Neural cell (in vitro differentiated cells): ENCODE data around the gene CIDEA. TPM values are rescaled to one million over a fixed set of nuclear protein-coding genes. Genes with fewer than 3 reads are reported as not detected.
A peak's percentile ranks its signal among the peaks of the same experiment; 100 is the strongest.

Source experiments
- H2AFZ ChIP-seq: fragments of 200-600, 300-800 bp; sonication (generic), shearing (Covaris generic); 2 replicates; pipeline ENCODE4 v1.6.0; 2014; ENCODE audit warnings: low read depth, mild to moderate bottlenecking, antibody characterized with exemption, low read length, moderate library complexity
- H3F3A ChIP-seq: fragments of 200-600 bp; shearing (Covaris generic); 2 replicates; pipeline ENCODE4 v1.6.1; 2016; ENCODE audit warnings: mild to moderate bottlenecking, moderate library complexity, mixed read lengths, antibody characterized with exemption, low read length; ENCODE audit not compliant: insufficient read depth, poor library complexity, severe bottlenecking
- H3K27ac ChIP-seq: fragments of 200-600, 300-800 bp; sonication (generic), shearing (Covaris generic); 2 replicates; pipeline ENCODE4 v1.5.1; 2014; ENCODE audit warnings: mild to moderate bottlenecking, low read length, moderate library complexity
- H3K27me3 ChIP-seq: fragments of 300-800, 200-600 bp; sonication (generic), shearing (Covaris generic); 2 replicates; pipeline ENCODE4 v1.6.0; 2014; ENCODE audit warnings: mild to moderate bottlenecking, low read depth, low read length, moderate library complexity; ENCODE audit not compliant: insufficient read depth
- H3K36me3 ChIP-seq: fragments of 300-800, 200-600 bp; sonication (generic), shearing (Covaris generic); 2 replicates; pipeline ENCODE4 v1.5.1; 2014; ENCODE audit warnings: mild to moderate bottlenecking, antibody characterized with exemption, low read length, moderate library complexity; ENCODE audit not compliant: insufficient read depth
- H3K4me2 ChIP-seq: fragments of 300-800, 200-600 bp; sonication (generic), shearing (Covaris generic); 2 replicates; pipeline ENCODE4 v1.6.0; 2014; ENCODE audit warnings: mild to moderate bottlenecking, low read length
- H3K4me3 ChIP-seq: fragments of 300-800, 200-600 bp; sonication (generic), shearing (Covaris generic); 2 replicates; pipeline ENCODE4 v1.5.1; 2014; ENCODE audit warnings: mild to moderate bottlenecking, low read length, moderate library complexity
- H3K79me2 ChIP-seq: fragments of 200-600 bp; shearing (Covaris generic); replicated peaks from 2 replicates; pipeline ENCODE4 v1.6.0; 2014; ENCODE audit warnings: mild to moderate bottlenecking, low read length, moderate library complexity; ENCODE audit not compliant: insufficient read depth
- H3K9ac ChIP-seq: fragments of 300-800, 200-600 bp; sonication (generic), shearing (Covaris generic); 2 replicates; pipeline ENCODE4 v1.6.1; 2016; ENCODE audit warnings: mild to moderate bottlenecking, low read length, mixed read lengths
- H3K9me2 ChIP-seq: fragments of 200-600 bp; shearing (Covaris generic); 2 replicates; pipeline ENCODE4 v1.6.1; 2016; ENCODE audit warnings: mild to moderate bottlenecking, low read length, mixed read lengths; ENCODE audit not compliant: insufficient read depth
- H3K9me3 ChIP-seq: fragments of 200-600, 300-800 bp; sonication (generic), shearing (Covaris generic); 2 replicates; pipeline ENCODE4 v1.6.1; 2016; ENCODE audit warnings: mild to moderate bottlenecking, mixed run types, low read length, moderate library complexity, mixed read lengths
- H4K20me1 ChIP-seq: fragments of 200-600 bp; shearing (Covaris generic); 2 replicates; pipeline ENCODE4 v1.6.1; 2016; ENCODE audit warnings: mild to moderate bottlenecking, mixed run types; ENCODE audit not compliant: insufficient read depth
- EP300 ChIP-seq: fragments of 450-650 bp; conservative IDR thresholded peaks from 2 replicates; pipeline ENCODE4 v1.6.1; 2014; ENCODE audit warnings: antibody characterized with exemption, mild to moderate bottlenecking, moderate library complexity; ENCODE audit not compliant: poor library complexity, severe bottlenecking
- EZH2 ChIP-seq: fragments of 200-600, 300-800 bp; shearing (Covaris generic), sonication (generic); IDR thresholded peaks from 2 replicates; pipeline ENCODE4 v1.6.1; 2014; ENCODE audit warnings: antibody characterized with exemption, low read length, borderline replicate concordance, mild to moderate bottlenecking; ENCODE audit not compliant: insufficient read depth, poor library complexity, severe bottlenecking
- MXI1 ChIP-seq: fragments of 450-650 bp; conservative IDR thresholded peaks from 2 replicates; pipeline ENCODE4 v1.6.1; 2014; ENCODE audit warnings: antibody characterized with exemption, mild to moderate bottlenecking; ENCODE audit not compliant: poor library complexity, severe bottlenecking
- POLR2AphosphoS5 ChIP-seq: IDR thresholded peaks from 2 replicates; pipeline ENCODE4 v1.6.1; 2012
- RAD21 ChIP-seq: fragments of 450-650 bp; conservative IDR thresholded peaks from 2 replicates; pipeline ENCODE4 v1.6.1; 2014; ENCODE audit warnings: antibody characterized with exemption, mild to moderate bottlenecking, moderate library complexity
- SMC3 ChIP-seq: fragments of 450-650 bp; conservative IDR thresholded peaks from 2 replicates; pipeline ENCODE4 v1.6.1; 2014; ENCODE audit warnings: antibody characterized with exemption, mild to moderate bottlenecking, moderate library complexity; ENCODE audit not compliant: poor library complexity
- TAF1 ChIP-seq: IDR thresholded peaks from 2 replicates; pipeline ENCODE4 v1.6.1; 2012; ENCODE audit warnings: low read depth
- polyA plus RNA-seq: library from polyadenylated mRNA; depleted of rRNA; stranded (reverse); fragments of >200 nt; gene quantifications from 2 replicates; pipeline ENCODE4 v1.2.3, GENCODE V29; 2014
- TF ChIP-seq, protein P1 (sequence below): IDR thresholded peaks from 2 replicates; pipeline ENCODE4 v1.6.1; 2012; ENCODE audit warnings: borderline replicate concordance
- TF ChIP-seq, protein P2 (sequence below): fragments of 450-650 bp; IDR thresholded peaks from 2 replicates; pipeline ENCODE4 v1.5.1; 2014; ENCODE audit warnings: antibody characterized with exemption, mild to moderate bottlenecking, moderate library complexity; ENCODE audit not compliant: poor library complexity, severe bottlenecking

Gene CIDEA
- polyA plus RNA-seq, 1 donor from 2014 or later = not detected

DNA sequence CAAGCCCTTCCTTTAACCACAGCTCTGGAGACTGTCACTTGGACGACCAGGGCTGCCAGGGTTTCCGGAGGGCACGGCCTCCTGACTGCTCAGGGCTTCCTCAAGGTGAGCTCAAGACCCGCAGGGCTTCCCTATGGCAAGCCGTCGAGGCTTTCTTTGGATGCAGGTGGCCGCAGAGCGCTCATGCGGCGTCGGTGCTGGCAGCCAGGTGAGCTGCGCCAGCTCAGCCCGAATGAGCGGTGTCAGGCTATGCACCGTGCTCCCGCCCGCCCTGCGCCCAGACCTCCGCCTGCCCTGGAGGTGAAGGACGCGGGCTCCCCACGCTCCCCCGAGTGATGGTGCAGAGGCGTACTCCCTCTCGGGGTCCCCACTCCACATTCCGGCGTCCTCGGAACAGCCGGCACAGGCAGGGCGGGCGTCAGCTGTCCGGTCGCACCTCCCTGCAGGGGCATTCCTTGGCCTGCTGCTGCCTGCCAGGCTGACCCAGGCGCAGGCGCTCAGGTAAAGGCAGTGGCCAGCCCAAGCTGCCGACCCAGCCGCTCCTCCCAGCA is 33.0 kb downstream of the CIDEA start:
- H4K20me1 ChIP-seq = no peaks in the 10 kb centered on the region
- no peak overlapping the region for H3K9ac ChIP-seq
- no peak overlapping the region for H3K4me2 ChIP-seq
- no peaks in the 10 kb centered on the region for H3K36me3 ChIP-seq
- peaks cover 38% of the 10 kb centered on the region for H3K27me3 ChIP-seq
- H3K4me3 ChIP-seq = peak overlapping the region; percentile 61
- H3F3A ChIP-seq = no peaks in the 10 kb centered on the region
- H3K79me2 ChIP-seq = no peaks in the 10 kb centered on the region
- H3K27ac ChIP-seq = no peak overlapping the region
- no peak for TF ChIP-seq EP300
- TF ChIP-seq EZH2 = peak; percentile 49
- no peaks in the 10 kb centered on the region for H3K9me3 ChIP-seq
- H3K9me2 ChIP-seq = no peaks in the 10 kb centered on the region
- H2AFZ ChIP-seq = no peak overlapping the region

DNA sequence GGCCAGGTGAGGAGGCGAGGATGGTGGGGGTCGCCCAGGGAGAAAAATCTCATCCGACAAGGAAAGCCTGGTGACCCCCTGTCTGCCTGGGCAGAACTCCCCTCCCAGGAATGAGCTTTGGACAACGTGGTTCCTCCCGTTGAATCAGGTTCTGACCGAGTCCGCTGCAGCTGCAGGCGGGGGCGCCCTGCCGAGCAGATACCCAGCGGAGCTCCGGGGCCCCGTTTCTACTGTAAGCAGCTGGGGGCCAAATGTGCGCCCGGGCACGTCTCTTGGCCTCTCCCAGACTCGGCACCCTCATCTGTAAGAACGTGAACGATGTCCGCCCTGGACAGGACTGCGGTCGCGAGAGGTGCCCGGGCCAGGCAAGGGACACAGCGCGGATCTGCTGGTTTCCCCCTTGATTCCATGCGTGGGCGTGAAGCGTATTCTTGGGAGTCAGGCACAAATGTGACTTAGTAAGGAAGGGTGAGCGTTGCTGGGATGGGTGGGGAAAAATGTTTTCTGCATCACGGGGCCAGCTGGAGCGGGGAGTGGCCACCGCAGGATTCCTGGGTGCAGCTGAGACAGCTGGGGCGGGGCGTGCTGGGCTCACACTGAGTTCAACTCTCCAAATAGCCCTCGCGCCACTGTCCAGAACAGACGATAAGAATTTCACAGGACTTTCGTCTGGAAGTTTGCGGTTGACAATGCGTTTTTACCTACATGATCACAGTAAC is 33.7 kb downstream of the CIDEA start:
- H3K27ac ChIP-seq = no peak overlapping the region
- H3K4me3 ChIP-seq = peak overlapping the region; percentile 61
- H3K27me3 ChIP-seq = peaks cover 38% of the 10 kb centered on the region
- no peaks in the 10 kb centered on the region for H3F3A ChIP-seq
- H2AFZ ChIP-seq = no peak overlapping the region
- H3K79me2 ChIP-seq = no peaks in the 10 kb centered on the region
- H3K36me3 ChIP-seq = no peaks in the 10 kb centered on the region
- peak overlapping the region; percentile 55 for H3K4me2 ChIP-seq
- no peak overlapping the region for H3K9ac ChIP-seq
- no peaks in the 10 kb centered on the region for H3K9me2 ChIP-seq
- no peaks in the 10 kb centered on the region for H3K9me3 ChIP-seq
- no peaks in the 10 kb centered on the region for H4K20me1 ChIP-seq
- TF ChIP-seq POLR2AphosphoS5 = no peak

DNA sequence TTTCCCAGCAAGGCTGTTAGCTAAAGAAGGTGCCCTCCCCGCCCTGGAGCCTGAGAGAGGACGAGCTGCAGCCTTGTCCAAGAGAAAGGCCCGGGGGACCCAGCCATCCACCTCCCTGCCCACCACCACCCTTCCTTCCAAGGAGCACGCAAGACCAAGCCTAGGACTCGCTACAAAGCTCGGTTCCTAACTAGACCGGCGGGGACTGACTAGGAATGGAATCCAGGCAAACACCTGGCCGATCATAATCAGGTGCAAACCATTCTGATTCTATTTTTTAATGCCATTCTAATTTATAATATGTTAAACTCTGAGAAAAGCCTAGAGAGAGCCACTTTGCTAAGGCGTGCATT is 34.2 kb downstream of the CIDEA start:
- Histone ChIP-seq H3K4me3 (peak overlapping the region; percentile 61), H3K36me3 (no peaks in the 10 kb centered on the region), H2AFZ (no peak overlapping the region), H3K27me3 (peaks cover 38% of the 10 kb centered on the region), H3K9me2 (no peaks in the 10 kb centered on the region), H3F3A (no peaks in the 10 kb centered on the region), H3K79me2 (no peaks in the 10 kb centered on the region), H3K9ac (no peak overlapping the region), H4K20me1 (no peaks in the 10 kb centered on the region), H3K9me3 (no peaks in the 10 kb centered on the region), H3K4me2 (no peak overlapping the region), H3K27ac (no peak overlapping the region)
- no peak for TF ChIP-seq TAF1
- no peak for TF ChIP-seq MXI1
- TF ChIP-seq RAD21 = no peak
- TF ChIP-seq, protein P1, sequence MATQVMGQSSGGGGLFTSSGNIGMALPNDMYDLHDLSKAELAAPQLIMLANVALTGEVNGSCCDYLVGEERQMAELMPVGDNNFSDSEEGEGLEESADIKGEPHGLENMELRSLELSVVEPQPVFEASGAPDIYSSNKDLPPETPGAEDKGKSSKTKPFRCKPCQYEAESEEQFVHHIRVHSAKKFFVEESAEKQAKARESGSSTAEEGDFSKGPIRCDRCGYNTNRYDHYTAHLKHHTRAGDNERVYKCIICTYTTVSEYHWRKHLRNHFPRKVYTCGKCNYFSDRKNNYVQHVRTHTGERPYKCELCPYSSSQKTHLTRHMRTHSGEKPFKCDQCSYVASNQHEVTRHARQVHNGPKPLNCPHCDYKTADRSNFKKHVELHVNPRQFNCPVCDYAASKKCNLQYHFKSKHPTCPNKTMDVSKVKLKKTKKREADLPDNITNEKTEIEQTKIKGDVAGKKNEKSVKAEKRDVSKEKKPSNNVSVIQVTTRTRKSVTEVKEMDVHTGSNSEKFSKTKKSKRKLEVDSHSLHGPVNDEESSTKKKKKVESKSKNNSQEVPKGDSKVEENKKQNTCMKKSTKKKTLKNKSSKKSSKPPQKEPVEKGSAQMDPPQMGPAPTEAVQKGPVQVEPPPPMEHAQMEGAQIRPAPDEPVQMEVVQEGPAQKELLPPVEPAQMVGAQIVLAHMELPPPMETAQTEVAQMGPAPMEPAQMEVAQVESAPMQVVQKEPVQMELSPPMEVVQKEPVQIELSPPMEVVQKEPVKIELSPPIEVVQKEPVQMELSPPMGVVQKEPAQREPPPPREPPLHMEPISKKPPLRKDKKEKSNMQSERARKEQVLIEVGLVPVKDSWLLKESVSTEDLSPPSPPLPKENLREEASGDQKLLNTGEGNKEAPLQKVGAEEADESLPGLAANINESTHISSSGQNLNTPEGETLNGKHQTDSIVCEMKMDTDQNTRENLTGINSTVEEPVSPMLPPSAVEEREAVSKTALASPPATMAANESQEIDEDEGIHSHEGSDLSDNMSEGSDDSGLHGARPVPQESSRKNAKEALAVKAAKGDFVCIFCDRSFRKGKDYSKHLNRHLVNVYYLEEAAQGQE = no peak
- TF ChIP-seq POLR2AphosphoS5 = no peak
- TF ChIP-seq, protein P2, sequence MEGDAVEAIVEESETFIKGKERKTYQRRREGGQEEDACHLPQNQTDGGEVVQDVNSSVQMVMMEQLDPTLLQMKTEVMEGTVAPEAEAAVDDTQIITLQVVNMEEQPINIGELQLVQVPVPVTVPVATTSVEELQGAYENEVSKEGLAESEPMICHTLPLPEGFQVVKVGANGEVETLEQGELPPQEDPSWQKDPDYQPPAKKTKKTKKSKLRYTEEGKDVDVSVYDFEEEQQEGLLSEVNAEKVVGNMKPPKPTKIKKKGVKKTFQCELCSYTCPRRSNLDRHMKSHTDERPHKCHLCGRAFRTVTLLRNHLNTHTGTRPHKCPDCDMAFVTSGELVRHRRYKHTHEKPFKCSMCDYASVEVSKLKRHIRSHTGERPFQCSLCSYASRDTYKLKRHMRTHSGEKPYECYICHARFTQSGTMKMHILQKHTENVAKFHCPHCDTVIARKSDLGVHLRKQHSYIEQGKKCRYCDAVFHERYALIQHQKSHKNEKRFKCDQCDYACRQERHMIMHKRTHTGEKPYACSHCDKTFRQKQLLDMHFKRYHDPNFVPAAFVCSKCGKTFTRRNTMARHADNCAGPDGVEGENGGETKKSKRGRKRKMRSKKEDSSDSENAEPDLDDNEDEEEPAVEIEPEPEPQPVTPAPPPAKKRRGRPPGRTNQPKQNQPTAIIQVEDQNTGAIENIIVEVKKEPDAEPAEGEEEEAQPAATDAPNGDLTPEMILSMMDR = no peak
- TF ChIP-seq EP300 = no peak
- no peak for TF ChIP-seq SMC3
- no peak for TF ChIP-seq EZH2
